Small intestine (tissue), 7 donors: ENCODE data around the gene SCAMP3. TPM values are rescaled to one million over a fixed set of nuclear protein-coding genes. Genes with fewer than 3 reads are reported as not detected.
A peak's percentile ranks its signal among the peaks of the same experiment; 100 is the strongest.

Source experiments
- DNase-seq, 2 donors: peaks; one replicate each; pipeline versions ENCODE4 v3.0.0 to v3.0.0-alpha.2; 2013
- FAIRE-seq: peaks from 2 replicates; lab custom pipeline; 2012; peaks lifted over from hg19 to GRCh38; lab: Jason Lieb, UNC
- H3K27ac ChIP-seq, 3 donors: one replicate each; pipeline ENCODE4 v1.5.1; 2013; ENCODE audit warnings: low read length in 2 of 3, mild to moderate bottlenecking in 2 of 3, control low read depth in 1 of 3, inconsistent platforms in 1 of 3, low read depth in 1 of 3, moderate library complexity in 1 of 3
- H3K27me3 ChIP-seq, 3 donors: one replicate each; pipeline ENCODE4 v1.6.1; 2013; ENCODE audit warnings: low read length in 3 of 3, inconsistent platforms in 1 of 3; ENCODE audit not compliant: control insufficient read depth in 3 of 3, insufficient read depth in 3 of 3
- H3K36me3 ChIP-seq, 3 donors: one replicate each; pipeline ENCODE4 v1.6.1; 2013; ENCODE audit warnings: low read length in 3 of 3, inconsistent platforms in 1 of 3, low read depth in 1 of 3, mild to moderate bottlenecking in 1 of 3, moderate library complexity in 1 of 3; ENCODE audit not compliant: control insufficient read depth in 3 of 3, insufficient read depth in 2 of 3
- H3K4me1 ChIP-seq, 3 donors: one replicate each; pipeline ENCODE4 v1.6.1; 2013; ENCODE audit warnings: low read length in 2 of 3, inconsistent platforms in 1 of 3, low read depth in 1 of 3, mild to moderate bottlenecking in 1 of 3, moderate library complexity in 1 of 3; ENCODE audit not compliant: control insufficient read depth in 3 of 3, insufficient read depth in 2 of 3
- H3K4me3 ChIP-seq, 3 donors: one replicate each; pipeline ENCODE4 v1.5.1; 2013; ENCODE audit warnings: low read length in 3 of 3, control low read depth in 1 of 3, inconsistent platforms in 1 of 3, low read depth in 1 of 3, mild to moderate bottlenecking in 1 of 3, moderate library complexity in 1 of 3
- H3K9me3 ChIP-seq, 2 donors: one replicate each; pipeline ENCODE4 v1.6.1; 2013; ENCODE audit warnings: low read depth in 1 of 2, low read length in 1 of 2; ENCODE audit not compliant: control insufficient read depth in 2 of 2, insufficient read depth in 1 of 2
- WGBS, 3 donors: extraction: QIAGEN DNeasy Blood & Tissue Kit; methylation state at CpG; one replicate each; pipeline ENCODE4 v1.1.7; 2013; 5-methylcytosine and 5-hydroxymethylcytosine counted together
- polyA plus RNA-seq, 4 donors: library from polyadenylated mRNA; stranded (reverse) in 3 of 4; unstranded in 1 of 4; fragments of 200-250 nt in 3 of 4; fragments of 120-200 nt in 1 of 4; gene quantifications; one replicate each; pipeline versions ENCODE4 v1.2.1 to v1.2.3, GENCODE V29; 2013
- donor health status: healthy with polysubstance abuse.
- donor health status: control.
- donor health status: control.
- donor health status: Bipolar disorder and iron deficiency.
- donor health status: healthy.

Gene SCAMP3
- polyA plus RNA-seq, 4 donors: 32.7 to 61.8 (median 53.8) TPM

GRCh38 chr1:155256058-155256852, 5.9 kb downstream of the SCAMP3 start:
- Histone ChIP-seq H3K27ac (peak overlapping the region; percentile 95 to 99 (median 96)), H3K36me3 (peaks cover 0 to 39% (median 7%) of the 10 kb centered on the region in 3 donors), H3K4me3 (peak overlapping the region in 2 of 3 donors; percentile 71 to 74), H3K27me3 (no peaks in the 10 kb centered on the region), H3K9me3 (no peaks in the 10 kb centered on the region), H3K4me1 (peaks cover 0 to 24% (median 12%) of the 10 kb centered on the region in 3 donors)
- DNase-seq (no peak), FAIRE-seq (no peak)
- 72 to 75% (median 73%) methylated on average over 18 to 20 of the region's 20 CpGs for WGBS, 3 donors

DNA sequence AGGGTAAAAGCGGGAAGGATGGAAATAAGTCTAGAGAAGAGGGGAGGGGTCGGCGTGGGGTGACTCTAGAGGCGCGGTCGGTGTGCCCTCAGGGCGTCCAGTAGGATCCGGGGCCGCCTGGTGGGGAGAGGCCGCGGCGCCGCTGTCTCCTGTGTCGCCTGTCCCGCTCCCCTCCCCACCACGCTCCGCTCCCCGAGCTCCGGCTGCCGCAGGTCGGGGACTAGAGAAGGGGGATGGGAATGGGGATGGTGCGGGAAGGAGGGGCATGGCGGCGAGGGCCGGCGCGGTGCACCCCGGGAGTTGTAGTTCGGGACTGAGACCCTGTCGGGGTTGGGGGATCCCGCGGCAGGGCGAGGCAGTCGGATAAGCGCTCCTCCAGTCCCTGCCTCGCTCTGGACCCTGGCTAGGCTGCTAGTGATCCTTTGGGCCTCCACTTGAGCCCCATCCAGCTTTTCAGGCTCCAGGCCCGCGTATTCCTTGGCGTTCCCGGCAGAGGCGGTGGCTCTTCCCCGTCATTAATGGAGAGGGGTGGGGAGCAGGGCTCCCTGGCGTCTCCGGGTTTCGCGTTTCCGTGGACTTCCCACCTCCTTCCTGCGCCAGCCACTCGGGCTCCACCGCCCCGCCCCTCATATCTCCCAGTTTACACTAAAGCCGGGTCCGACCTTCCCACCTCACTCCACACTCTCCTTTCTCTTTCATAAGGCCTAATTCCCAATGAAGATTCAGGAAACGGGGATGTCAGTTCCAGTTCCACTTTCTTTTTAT, 6.7 kb downstream of the SCAMP3 start, which contains the start of gene ENTREP3:
ENTREP3 (minus strand) TSS at position 241 of the 765 bp plus-strand sequence. CDS start 606 bp downstream, outside the sequence.
- Histone ChIP-seq H3K27ac (peak within 1 kb of the TSS; percentile 95 to 99 (median 96)), H3K4me3 (peak within 1 kb of the TSS; percentile 71 to 83 (median 74)), H3K4me1 (peaks cover 0 to 20% (median 8%) of the 10 kb centered on the region in 3 donors), H3K36me3 (peaks cover 0 to 37% (median 7%) of the 10 kb centered on the region in 3 donors), H3K27me3 (no peaks in the 10 kb centered on the region), H3K9me3 (no peaks in the 10 kb centered on the region)
- peak; percentile 85 to 95 for DNase-seq
- no peak for FAIRE-seq
- WGBS, 3 donors: 0 to 3% (median 2%) methylated on average over 36 to 54 of the region's 54 CpGs

DNA sequence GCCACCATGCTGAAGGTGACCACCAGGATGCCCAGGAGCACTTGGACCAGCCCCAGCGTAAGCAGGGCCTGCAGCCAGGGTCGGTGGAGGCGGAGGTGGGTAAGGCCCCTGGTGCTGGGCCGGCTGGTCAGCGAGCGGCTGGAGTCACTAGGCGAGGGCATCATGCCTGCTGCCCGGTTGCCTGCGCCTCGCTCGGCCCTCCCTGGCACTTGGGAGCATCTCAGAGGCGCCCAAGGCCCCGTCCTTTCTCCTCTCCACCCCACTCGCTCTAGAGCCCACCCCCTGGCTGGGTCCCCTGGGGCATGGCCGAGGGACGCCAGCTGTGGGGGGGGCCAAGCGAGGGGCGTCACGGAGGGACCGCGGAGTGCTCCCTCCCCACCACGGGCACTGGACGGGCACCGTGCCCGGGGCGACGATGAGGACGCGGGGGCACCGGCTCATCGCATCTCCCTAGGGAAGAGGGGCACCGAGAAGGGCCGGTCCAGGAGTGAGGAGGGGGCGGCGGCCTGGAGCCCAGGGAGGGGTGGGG, 7.4 kb downstream of the SCAMP3 start:
- DNase-seq: peak in 1 of 2 donors; percentile 38
- Histone ChIP-seq H3K27me3 (no peaks in the 10 kb centered on the region), H3K9me3 (no peaks in the 10 kb centered on the region), H3K4me3 (peak overlapping the region; percentile 71 to 83 (median 74)), H3K4me1 (peaks cover 0 to 23% (median 8%) of the 10 kb centered on the region in 3 donors), H3K27ac (peak overlapping the region; percentile 95 to 99 (median 96)), H3K36me3 (peaks cover 0 to 36% (median 7%) of the 10 kb centered on the region in 3 donors)
- WGBS, 3 donors: 3 to 9% (median 3%) methylated on average over 23 to 35 of the region's 35 CpGs
- no peak for FAIRE-seq

GRCh38 chr1:155254228-155254713, 7.9 kb downstream of the SCAMP3 start:
- Histone ChIP-seq H3K27me3 (no peaks in the 10 kb centered on the region), H3K4me1 (peaks cover 0 to 23% (median 8%) of the 10 kb centered on the region in 3 donors), H3K4me3 (peak overlapping the region in 2 of 3 donors; percentile 71 to 74), H3K27ac (peak overlapping the region in 1 of 3 donors; percentile 99), H3K36me3 (peaks cover 0 to 34% (median 7%) of the 10 kb centered on the region in 3 donors), H3K9me3 (no peaks in the 10 kb centered on the region)
- 38 to 47% (median 47%) methylated on average over 12 of the region's 12 CpGs for WGBS, 3 donors
- DNase-seq: no peak
- no peak for FAIRE-seq

DNA sequence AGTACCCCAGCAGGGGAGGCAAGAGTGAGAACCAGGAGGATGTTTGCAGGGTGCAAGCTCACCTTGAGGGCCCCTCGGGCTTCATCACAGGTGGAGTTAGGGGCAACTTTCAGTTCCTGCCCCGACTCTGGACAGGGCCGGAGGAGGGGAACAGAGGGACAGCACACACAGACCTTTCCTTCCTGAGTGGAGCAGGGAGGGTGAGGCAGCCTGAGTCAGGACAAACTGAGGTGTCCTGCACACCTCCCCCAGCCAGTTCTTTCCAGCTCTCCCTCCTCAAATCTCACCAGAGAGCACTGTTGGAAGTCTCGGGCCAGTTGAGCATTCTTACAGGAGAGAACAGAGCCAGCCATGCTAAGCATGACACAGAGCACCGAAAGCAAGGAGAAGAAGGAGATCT, 8.4 kb downstream of the SCAMP3 start:
- peaks cover 0 to 33% (median 7%) of the 10 kb centered on the region in 3 donors for H3K36me3 ChIP-seq
- no peaks in the 10 kb centered on the region for H3K27me3 ChIP-seq
- peaks cover 0 to 23% (median 8%) of the 10 kb centered on the region in 3 donors for H3K4me1 ChIP-seq
- FAIRE-seq: no peak
- H3K4me3 ChIP-seq: peak overlapping the region in 1 of 3 donors; percentile 71
- no peaks in the 10 kb centered on the region for H3K9me3 ChIP-seq
- 59 to 68% (median 65%) methylated on average over 5 of the region's 5 CpGs for WGBS, 3 donors
- DNase-seq: no peak
- no peak overlapping the region for H3K27ac ChIP-seq

DNA sequence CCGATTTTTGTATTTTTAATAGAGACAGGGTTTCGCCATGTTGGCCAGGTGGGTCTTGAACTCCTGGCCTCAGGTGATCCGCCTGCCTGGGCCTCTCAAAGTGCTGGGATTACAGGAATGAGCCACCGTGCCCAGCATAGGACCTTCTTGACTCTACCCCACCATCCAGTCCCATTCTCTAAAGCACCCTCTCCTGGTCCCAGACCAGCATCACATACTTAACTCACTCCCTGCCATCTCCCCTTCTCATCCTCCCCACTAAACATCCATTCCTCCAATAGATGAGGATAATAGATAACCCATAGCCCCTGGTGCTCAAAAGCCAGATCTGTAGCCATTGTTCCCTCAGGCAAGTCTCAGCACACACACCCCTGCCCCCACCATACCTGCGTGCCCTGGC, 9.0 kb downstream of the SCAMP3 start:
- H3K4me3 ChIP-seq: no peak overlapping the region
- DNase-seq: no peak
- WGBS, 3 donors: 85 to 89% (median 87%) methylated on average over 5 of the region's 5 CpGs
- H3K36me3 ChIP-seq: peaks cover 0 to 34% (median 3%) of the 10 kb centered on the region in 3 donors
- no peaks in the 10 kb centered on the region for H3K9me3 ChIP-seq
- H3K27ac ChIP-seq: no peak overlapping the region
- no peaks in the 10 kb centered on the region for H3K27me3 ChIP-seq
- FAIRE-seq: no peak
- H3K4me1 ChIP-seq: peaks cover 0 to 23% (median 8%) of the 10 kb centered on the region in 3 donors

GRCh38 chr1:155251566-155251965, 10.6 kb downstream of the SCAMP3 start:
- H3K27me3 ChIP-seq: no peaks in the 10 kb centered on the region
- H3K27ac ChIP-seq: no peak overlapping the region
- 89 to 94% (median 93%) methylated on average over 7 of the region's 7 CpGs for WGBS, 3 donors
- H3K9me3 ChIP-seq: no peaks in the 10 kb centered on the region
- H3K36me3 ChIP-seq: peaks cover 0 to 34% (median 0%) of the 10 kb centered on the region in 3 donors
- H3K4me3 ChIP-seq: no peak overlapping the region
- FAIRE-seq (no peak), DNase-seq (no peak)
- peaks cover 0 to 23% (median 8%) of the 10 kb centered on the region in 3 donors for H3K4me1 ChIP-seq
